ENCODE measurements around the gene ACAP1. TPM values are rescaled to one million over a fixed set of nuclear protein-coding genes. Genes with fewer than 3 reads are reported as not detected.

The ACAP1 gene
- total and polyA plus RNA-seq, 8 donors, result 1.6 to 5.6 (median 3.1) TPM

- TF ChIP-seq CTCF (IDR thresholded peaks at IDR 0.05), result no peak
- H3K36me3 ChIP-seq, result peaks cover 0 to 39% (median 10%) of the 10 kb centered on the region in 3 donors
- no peaks in the 10 kb centered on the region for H3K9me3 ChIP-seq
- DNase-seq, result peak in 1 of 6 donors; percentile 47
- no peaks in the 10 kb centered on the region for H3K4me1 ChIP-seq
- no peak for FAIRE-seq
- ATAC-seq, result no peak
- intact Hi-C loops (cut with DNase I), result no loop called here
- H3K4me3 ChIP-seq, result no peak overlapping the region
- WGBS, 2 donors, result 89 to 92% methylated on average over 15 of the region's 15 CpGs
- H3K27me3 ChIP-seq, result no peaks in the 10 kb centered on the region
- H3K27ac ChIP-seq, result no peak overlapping the region
Measured at GRCh38 chr17:7321466-7321865, 14.9 kb upstream of the ACAP1 start.

DNA sequence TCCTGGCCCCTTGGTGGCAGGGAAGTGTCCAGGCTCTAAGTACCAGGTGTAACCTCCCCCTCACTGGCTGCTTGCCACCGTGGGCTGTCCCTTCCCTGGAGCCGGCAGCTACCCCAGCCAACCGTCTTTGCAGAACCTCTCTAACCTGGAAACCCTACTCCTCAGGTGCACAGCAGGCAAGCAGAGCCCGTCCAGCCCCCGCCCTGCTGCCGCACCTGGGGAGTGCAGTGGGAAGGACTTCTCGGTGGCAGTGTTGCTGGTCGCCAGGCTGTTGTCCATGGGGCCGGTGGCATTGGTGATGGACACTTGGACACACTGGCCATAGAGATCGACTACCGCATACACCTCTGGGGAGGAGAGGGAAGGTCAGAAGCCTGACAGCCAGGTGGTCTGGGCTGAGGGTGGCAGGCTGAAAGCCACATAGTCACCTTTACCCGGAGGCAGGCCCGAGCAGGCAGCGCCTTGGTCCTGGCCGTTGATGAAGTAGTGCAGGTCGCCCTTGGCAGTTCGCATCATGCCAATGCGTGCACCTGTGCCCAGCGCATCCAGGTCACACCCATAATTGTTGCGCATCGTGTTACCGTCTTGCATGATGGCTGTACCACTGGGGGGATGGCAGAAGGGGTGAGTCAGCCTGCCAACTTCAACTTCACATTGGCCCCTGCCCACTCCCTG lies 13.7 kb upstream of the ACAP1 start:
- no peak for ATAC-seq
- WGBS, 2 donors, result 86 to 89% methylated on average over 22 of the region's 22 CpGs
- Histone ChIP-seq H3K27me3 (no peaks in the 10 kb centered on the region), H3K4me1 (no peaks in the 10 kb centered on the region), H3K9me3 (no peaks in the 10 kb centered on the region), H3K36me3 (peaks cover 0 to 36% (median 9%) of the 10 kb centered on the region in 3 donors), H3K4me3 (no peak overlapping the region), H3K27ac (no peak overlapping the region)
- no peak for TF ChIP-seq CTCF (IDR thresholded peaks at IDR 0.05)
- no peak for FAIRE-seq
- intact Hi-C loops (cut with DNase I), result no loop called here
- DNase-seq, result peak in 1 of 6 donors; percentile 56

- TF ChIP-seq CTCF (IDR thresholded peaks at IDR 0.05), result peak; percentile 44 to 70 (median 56)
- Histone ChIP-seq H3K27ac (no peak overlapping the region), H3K36me3 (peaks cover 0 to 29% (median 7%) of the 10 kb centered on the region in 3 donors), H3K9me3 (no peaks in the 10 kb centered on the region), H3K4me1 (peaks cover 0 to 8% (median 0%) of the 10 kb centered on the region in 3 donors), H3K4me3 (no peak overlapping the region), H3K27me3 (no peaks in the 10 kb centered on the region)
- DNase-seq, result peak in 4 of 6 donors; percentile 59 to 86 (median 69)
- intact Hi-C loops (cut with DNase I), result no loop called here
- WGBS, 2 donors, result 68 to 70% methylated on average over 36 to 39 of the region's 39 CpGs
- ATAC-seq, result peak in 3 of 4 donors; percentile 35 to 48 (median 44)
- FAIRE-seq, result no peak
Measured at GRCh38 chr17:7323731-7324437, 12.4 kb upstream of the ACAP1 start.

DNA sequence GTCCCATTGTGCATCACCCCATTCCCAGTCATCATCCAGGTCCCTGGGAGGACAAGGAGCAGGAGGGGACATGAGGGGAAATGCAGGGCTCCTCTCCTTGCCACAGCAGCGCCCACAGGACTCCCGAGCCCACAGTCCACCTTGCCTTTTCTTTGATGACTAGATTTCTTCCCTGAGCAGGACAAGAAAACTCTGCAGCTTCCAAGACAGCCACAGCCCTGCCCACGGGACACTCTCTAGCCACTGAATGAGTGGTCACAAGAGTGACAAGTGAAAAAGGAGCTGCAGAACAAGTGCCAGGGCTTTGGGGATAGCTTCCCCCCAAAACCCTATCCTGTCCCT lies 11.9 kb upstream of the ACAP1 start:
- ATAC-seq, result no peak
- intact Hi-C loops (cut with DNase I), result no loop called here
- Histone ChIP-seq H3K4me1 (peaks cover 0 to 8% (median 0%) of the 10 kb centered on the region in 3 donors), H3K9me3 (no peaks in the 10 kb centered on the region), H3K27me3 (no peaks in the 10 kb centered on the region), H3K4me3 (no peak overlapping the region), H3K27ac (no peak overlapping the region), H3K36me3 (peaks cover 0 to 28% (median 7%) of the 10 kb centered on the region in 3 donors)
- FAIRE-seq, result no peak
- no peak for DNase-seq
- WGBS, 2 donors, result 82 to 85% methylated on average over 3 of the region's 3 CpGs
- no peak for TF ChIP-seq CTCF (IDR thresholded peaks at IDR 0.05)
